Erythroblast (primary cell): Measurements from ENCODE around the gene PPM1E.
A peak's percentile ranks its signal among the peaks of the same experiment; 100 is the strongest.

Experiments used
- DNase-seq, 2 experiments: peaks; one replicate each; lab custom pipeline; 2025; lab: John Stamatoyannopoulos, UW
- GATA1 ChIP-seq: IDR thresholded peaks from 2 replicates; pipeline ENCODE4 v1.6.1; 2011; ENCODE audit warnings: low read depth, mild to moderate bottlenecking, control low read depth, low read length, moderate library complexity
- POLR2A ChIP-seq: IDR thresholded peaks from 2 replicates; pipeline ENCODE4 v1.6.1; 2011; ENCODE audit warnings: mild to moderate bottlenecking, low read length

The PPM1E gene

GRCh38 chr17:59008737-59009136 lies 253.1 kb downstream of the PPM1E start:
- no peak for DNase-seq
- no peak for TF ChIP-seq GATA1
- TF ChIP-seq POLR2A: no peak

- DNase-seq: no peak
- TF ChIP-seq POLR2A (no peak), GATA1 (no peak)
Measured at GRCh38 chr17:59010026-59010425, 254.4 kb downstream of the PPM1E start.

- peak in 1 of 2 experiments; percentile 17 for DNase-seq
- TF ChIP-seq GATA1 (no peak), POLR2A (no peak)
Measured at GRCh38 chr17:59011975-59012374, 256.3 kb downstream of the PPM1E start.

GRCh38 chr17:59018019-59018418 lies 262.4 kb downstream of the PPM1E start:
- TF ChIP-seq GATA1 (no peak), POLR2A (no peak)
- DNase-seq: no peak

GRCh38 chr17:59024916-59025315 lies 269.3 kb downstream of the PPM1E start:
- no peak for TF ChIP-seq GATA1
- no peak for DNase-seq

- TF ChIP-seq GATA1: no peak
- no peak for TF ChIP-seq POLR2A
- no peak for DNase-seq
Measured at GRCh38 chr17:59026176-59026939, 270.7 kb downstream of the PPM1E start.

- TF ChIP-seq GATA1 (no peak), POLR2A (no peak)
- no peak for DNase-seq
Measured at GRCh38 chr17:59027750-59028149, 272.1 kb downstream of the PPM1E start.

- DNase-seq: no peak
- TF ChIP-seq GATA1 (no peak), POLR2A (no peak)
Measured at GRCh38 chr17:59028328-59028727, 272.7 kb downstream of the PPM1E start.

- DNase-seq: no peak
- TF ChIP-seq POLR2A: no peak
- TF ChIP-seq GATA1: no peak
Measured at GRCh38 chr17:59030811-59031210, 275.2 kb downstream of the PPM1E start.
